ENCODE results near the gene GIMAP6. TPM values are rescaled to one million over a fixed set of nuclear protein-coding genes. Genes with fewer than 3 reads are reported as not detected.

The GIMAP6 gene
- total RNA-seq, 2 donors from 2014 or later: 15.8 to 21.5 TPM

GRCh38 chr7:150595361-150595760, 36.8 kb downstream of the GIMAP6 start:
- H3K27ac ChIP-seq: no peak overlapping the region
- H3K9me3 ChIP-seq: peaks cover 0 to 17% of the 10 kb centered on the region in 2 donors
- DNase-seq (ENCODE audit: low spot score): no peak
- H3K4me3 ChIP-seq: no peak overlapping the region
- TF ChIP-seq, protein P1, sequence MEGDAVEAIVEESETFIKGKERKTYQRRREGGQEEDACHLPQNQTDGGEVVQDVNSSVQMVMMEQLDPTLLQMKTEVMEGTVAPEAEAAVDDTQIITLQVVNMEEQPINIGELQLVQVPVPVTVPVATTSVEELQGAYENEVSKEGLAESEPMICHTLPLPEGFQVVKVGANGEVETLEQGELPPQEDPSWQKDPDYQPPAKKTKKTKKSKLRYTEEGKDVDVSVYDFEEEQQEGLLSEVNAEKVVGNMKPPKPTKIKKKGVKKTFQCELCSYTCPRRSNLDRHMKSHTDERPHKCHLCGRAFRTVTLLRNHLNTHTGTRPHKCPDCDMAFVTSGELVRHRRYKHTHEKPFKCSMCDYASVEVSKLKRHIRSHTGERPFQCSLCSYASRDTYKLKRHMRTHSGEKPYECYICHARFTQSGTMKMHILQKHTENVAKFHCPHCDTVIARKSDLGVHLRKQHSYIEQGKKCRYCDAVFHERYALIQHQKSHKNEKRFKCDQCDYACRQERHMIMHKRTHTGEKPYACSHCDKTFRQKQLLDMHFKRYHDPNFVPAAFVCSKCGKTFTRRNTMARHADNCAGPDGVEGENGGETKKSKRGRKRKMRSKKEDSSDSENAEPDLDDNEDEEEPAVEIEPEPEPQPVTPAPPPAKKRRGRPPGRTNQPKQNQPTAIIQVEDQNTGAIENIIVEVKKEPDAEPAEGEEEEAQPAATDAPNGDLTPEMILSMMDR (IDR thresholded peaks at IDR 0.05): no peak
- H3K27me3 ChIP-seq: no peaks in the 10 kb centered on the region
- H3K36me3 ChIP-seq: no peaks in the 10 kb centered on the region
- no peaks in the 10 kb centered on the region for H3K4me1 ChIP-seq

DNA sequence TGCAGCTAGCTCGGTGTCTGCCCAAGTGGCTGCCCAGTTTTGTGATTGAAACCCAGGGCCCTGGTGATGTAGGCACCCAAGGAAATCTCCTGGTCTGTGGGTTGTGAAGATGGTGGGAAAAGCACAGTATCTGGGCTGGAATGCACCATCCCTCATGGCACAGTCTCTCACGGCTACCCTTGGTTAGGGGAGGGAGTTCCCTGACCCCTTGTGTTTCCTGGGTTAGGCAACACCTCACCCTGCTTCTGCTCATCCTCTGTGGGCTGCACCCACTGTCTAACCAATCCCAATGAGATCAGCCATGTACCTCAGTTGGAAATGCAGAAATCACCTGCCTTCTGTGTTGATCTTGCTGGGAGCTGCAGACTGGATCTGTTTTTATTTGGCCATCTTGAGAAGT, 37.4 kb downstream of the GIMAP6 start:
- no peak overlapping the region for H3K27ac ChIP-seq
- H3K4me1 ChIP-seq: no peaks in the 10 kb centered on the region
- no peak overlapping the region for H3K4me3 ChIP-seq
- no peak for DNase-seq (ENCODE audit: low spot score)
- TF ChIP-seq, protein P1 (IDR thresholded peaks at IDR 0.05): no peak
- no peaks in the 10 kb centered on the region for H3K36me3 ChIP-seq
- peaks cover 0 to 17% of the 10 kb centered on the region in 2 donors for H3K9me3 ChIP-seq
- H3K27me3 ChIP-seq: no peaks in the 10 kb centered on the region

- Histone ChIP-seq H3K36me3 (no peaks in the 10 kb centered on the region), H3K4me3 (no peak overlapping the region), H3K27me3 (no peaks in the 10 kb centered on the region), H3K9me3 (no peaks in the 10 kb centered on the region), H3K4me1 (peaks cover 0 to 22% of the 10 kb centered on the region in 2 donors), H3K27ac (peak overlapping the region; percentile 45 to 69)
- TF ChIP-seq, protein P1 (IDR thresholded peaks at IDR 0.05): no peak
- DNase-seq (ENCODE audit: low spot score): no peak
These were observed 44.6 kb downstream of the GIMAP6 start for GRCh38 chr7:150587551-150587950.

GRCh38 chr7:150586785-150587152, 45.4 kb downstream of the GIMAP6 start:
- no peaks in the 10 kb centered on the region for H3K36me3 ChIP-seq
- no peaks in the 10 kb centered on the region for H3K9me3 ChIP-seq
- no peak for DNase-seq (ENCODE audit: low spot score)
- H3K27ac ChIP-seq: peak overlapping the region; percentile 57 to 69
- H3K4me3 ChIP-seq: no peak overlapping the region
- H3K27me3 ChIP-seq: no peaks in the 10 kb centered on the region
- H3K4me1 ChIP-seq: peaks cover 0 to 22% of the 10 kb centered on the region in 2 donors
- TF ChIP-seq, protein P1 (IDR thresholded peaks at IDR 0.05): no peak

- Histone ChIP-seq H3K27ac (peak overlapping the region; percentile 57 to 69), H3K9me3 (peaks cover 0 to 2% of the 10 kb centered on the region in 2 donors), H3K4me3 (no peak overlapping the region), H3K36me3 (no peaks in the 10 kb centered on the region), H3K27me3 (no peaks in the 10 kb centered on the region), H3K4me1 (peaks cover 0 to 22% of the 10 kb centered on the region in 2 donors)
- TF ChIP-seq, protein P1 (IDR thresholded peaks at IDR 0.05): no peak
- no peak for DNase-seq (ENCODE audit: low spot score)
These were observed 46.0 kb downstream of the GIMAP6 start for GRCh38 chr7:150586068-150586784.

GRCh38 chr7:150585199-150585598, 47.0 kb downstream of the GIMAP6 start:
- Histone ChIP-seq H3K4me3 (no peak overlapping the region), H3K27me3 (no peaks in the 10 kb centered on the region), H3K9me3 (peaks cover 0 to 8% of the 10 kb centered on the region in 2 donors), H3K36me3 (no peaks in the 10 kb centered on the region), H3K27ac (peak overlapping the region in 1 of 2 donors; percentile 69), H3K4me1 (peaks cover 0 to 22% of the 10 kb centered on the region in 2 donors)
- DNase-seq (ENCODE audit: low spot score): no peak
- TF ChIP-seq, protein P1 (IDR thresholded peaks at IDR 0.05): no peak
